Activated T-cell treated with anti-CD3 and anti-CD28 coated beads, Interleukin-2, amount 50 U/mL, for 4 hours (primary cell): ENCODE data around the gene DNAJB8. TPM values are rescaled to one million over a fixed set of nuclear protein-coding genes. Genes with fewer than 3 reads are reported as not detected.
A peak's percentile ranks its signal among the peaks of the same experiment; 100 is the strongest.

Source experiments
- ATAC-seq, 2 donors: fragments of 200-7000 bp; cut with Tn5 transposase; one replicate each; pipeline ENCODE4 v1.10.0; 2021
- DNase-seq: peaks from one replicate; pipeline ENCODE4 v3.0.0-alpha.2; 2020
- H3K27me3 Mint-ChIP-seq: one replicate; pipeline ENCODE4 v1.8.0; 2021; ENCODE audit warnings: low read depth, mixed read lengths
- H3K36me3 Mint-ChIP-seq: one replicate; pipeline ENCODE4 v1.8.0; 2022; ENCODE audit warnings: mixed read lengths; ENCODE audit not compliant: insufficient read depth
- H3K4me1 Mint-ChIP-seq: one replicate; pipeline ENCODE4 v1.8.0; 2021; ENCODE audit warnings: low read depth, mixed read lengths
- H3K4me3 Mint-ChIP-seq: one replicate; pipeline ENCODE4 v1.8.0; 2021; ENCODE audit warnings: mild to moderate bottlenecking, moderate library complexity, mixed read lengths
- H3K9me3 Mint-ChIP-seq: one replicate; pipeline ENCODE4 v1.8.0; 2021; ENCODE audit warnings: mixed read lengths
- total RNA-seq, 3 donors: library from RNA; stranded (reverse); gene quantifications; one replicate each; pipeline ENCODE4 v1.2.1, GENCODE V29; 2021

Gene DNAJB8
- total RNA-seq, 3 donors from 2014 or later, result not detected

DNA sequence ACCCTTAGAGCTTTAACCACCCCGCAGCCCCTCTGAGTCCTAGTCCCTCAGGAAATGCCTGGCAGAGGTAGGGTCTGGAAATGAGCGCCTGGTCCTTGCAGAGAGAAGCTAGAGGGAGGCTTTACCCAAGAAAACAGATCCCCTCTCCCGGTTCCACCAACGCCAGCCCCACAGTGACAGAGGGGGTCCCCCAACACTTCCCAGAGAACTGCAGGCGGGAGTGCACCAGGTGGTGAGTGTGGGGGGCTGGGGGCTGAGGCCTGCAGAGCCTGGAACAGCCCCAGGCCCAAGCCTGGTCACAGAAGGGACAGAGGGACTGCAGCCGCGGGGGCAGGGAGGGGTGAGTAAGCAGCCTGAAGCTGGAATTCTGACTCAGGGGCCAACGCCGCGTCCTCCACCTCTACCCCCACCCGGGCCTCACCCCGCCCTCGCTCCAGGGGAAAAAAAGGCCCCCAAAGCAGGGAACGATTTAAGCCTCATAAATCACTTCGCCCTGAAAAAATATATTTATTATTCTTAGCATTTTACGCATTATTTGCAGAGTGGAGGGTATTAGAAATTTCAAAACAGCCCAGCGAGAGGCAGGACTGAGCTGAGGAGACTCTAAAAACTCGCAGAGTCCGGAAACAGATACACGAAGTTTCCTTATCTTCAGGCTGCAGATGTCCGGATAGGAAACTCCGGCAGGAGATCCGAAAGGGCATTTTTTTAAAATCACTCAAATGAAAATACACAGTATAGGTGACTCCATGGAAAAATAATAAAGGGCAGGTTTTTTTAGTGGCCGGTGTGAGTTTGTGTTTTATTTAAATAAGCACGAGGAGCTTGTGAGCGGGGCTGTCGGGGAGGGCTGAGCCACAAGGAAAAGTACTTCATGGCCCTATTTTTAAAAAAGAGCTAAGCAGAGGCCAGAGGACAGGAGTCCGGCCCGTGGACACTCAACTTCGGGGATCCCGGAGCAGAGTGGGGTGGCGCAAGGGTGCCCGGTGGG lies 16.3 kb upstream of the DNAJB8 start:
- ATAC-seq (no peak), DNase-seq (no peak)
- H3K9me3 Mint-ChIP-seq, result no peaks in the 10 kb centered on the region
- H3K4me3 Mint-ChIP-seq, result peak overlapping the region; percentile 64
- H3K27me3 Mint-ChIP-seq, result peaks cover 80% of the 10 kb centered on the region
- H3K4me1 Mint-ChIP-seq, result peaks cover 27% of the 10 kb centered on the region
- no peaks in the 10 kb centered on the region for H3K36me3 Mint-ChIP-seq

DNA sequence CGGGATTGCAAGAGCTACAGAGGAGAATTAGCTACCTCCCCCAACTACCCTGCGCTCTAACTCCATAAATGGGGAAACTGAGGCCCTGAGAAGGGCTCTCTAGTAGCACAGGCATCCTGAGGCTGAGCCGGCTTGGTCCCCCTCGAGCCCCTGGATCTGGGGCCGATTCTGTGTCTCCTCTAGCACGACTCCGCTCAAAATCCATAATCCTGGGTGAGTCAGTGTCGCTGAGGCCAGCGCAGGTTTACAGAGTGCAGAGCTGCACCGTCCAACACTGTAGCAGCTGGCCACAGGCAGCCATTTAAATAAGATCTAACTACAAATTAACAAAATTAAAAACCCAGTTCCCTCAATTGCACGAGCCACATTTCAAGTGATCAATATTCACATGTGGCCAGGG lies 15.5 kb upstream of the DNAJB8 start:
- DNase-seq (no peak), ATAC-seq (no peak)
- H3K9me3 Mint-ChIP-seq, result no peaks in the 10 kb centered on the region
- H3K4me3 Mint-ChIP-seq, result no peak overlapping the region
- H3K27me3 Mint-ChIP-seq, result peaks cover 81% of the 10 kb centered on the region
- H3K4me1 Mint-ChIP-seq, result peaks cover 23% of the 10 kb centered on the region
- H3K36me3 Mint-ChIP-seq, result no peaks in the 10 kb centered on the region

GRCh38 chr3:128481438-128481942 lies 14.8 kb upstream of the DNAJB8 start:
- no peaks in the 10 kb centered on the region for H3K9me3 Mint-ChIP-seq
- peaks cover 19% of the 10 kb centered on the region for H3K4me1 Mint-ChIP-seq
- H3K36me3 Mint-ChIP-seq, result no peaks in the 10 kb centered on the region
- DNase-seq (no peak), ATAC-seq (no peak)
- H3K4me3 Mint-ChIP-seq, result no peak overlapping the region
- H3K27me3 Mint-ChIP-seq, result peaks cover 75% of the 10 kb centered on the region

- Mint-ChIP-seq H3K4me3 (no peak overlapping the region), H3K9me3 (no peaks in the 10 kb centered on the region)
- ATAC-seq, result no peak
These were observed 14.2 kb upstream of the DNAJB8 start for GRCh38 chr3:128480717-128481437.

DNA sequence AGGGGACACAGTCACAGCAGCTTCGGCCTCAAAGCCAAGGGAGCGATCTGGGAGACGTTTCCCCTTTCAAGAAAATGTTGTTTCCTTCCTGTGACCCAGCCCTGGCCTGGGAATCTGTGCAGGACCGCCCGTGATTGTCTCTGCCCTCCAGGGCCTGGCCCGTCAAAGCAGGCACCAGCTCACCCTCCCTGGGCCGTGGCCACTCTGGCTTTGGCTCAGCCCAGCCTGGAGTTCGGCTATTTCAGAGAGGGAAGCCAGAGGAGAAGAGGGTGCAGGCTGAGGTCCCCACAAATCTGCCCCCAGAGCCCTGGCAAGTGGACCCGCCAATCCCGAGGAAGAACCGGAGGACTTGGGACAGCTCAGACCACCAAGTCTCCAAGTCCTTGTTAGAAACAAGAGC lies 13.6 kb upstream of the DNAJB8 start:
- Mint-ChIP-seq H3K9me3 (no peaks in the 10 kb centered on the region), H3K36me3 (no peaks in the 10 kb centered on the region), H3K4me1 (peaks cover 14% of the 10 kb centered on the region), H3K27me3 (peaks cover 63% of the 10 kb centered on the region), H3K4me3 (no peak overlapping the region)
- DNase-seq (no peak), ATAC-seq (no peak)

More at GRCh38 chr3:128480717-128481437, 14.2 kb upstream of the DNAJB8 start:
- H3K4me1 Mint-ChIP-seq, result peaks cover 14% of the 10 kb centered on the region
- no peaks in the 10 kb centered on the region for H3K36me3 Mint-ChIP-seq
- peaks cover 69% of the 10 kb centered on the region for H3K27me3 Mint-ChIP-seq
- no peak for DNase-seq

DNA sequence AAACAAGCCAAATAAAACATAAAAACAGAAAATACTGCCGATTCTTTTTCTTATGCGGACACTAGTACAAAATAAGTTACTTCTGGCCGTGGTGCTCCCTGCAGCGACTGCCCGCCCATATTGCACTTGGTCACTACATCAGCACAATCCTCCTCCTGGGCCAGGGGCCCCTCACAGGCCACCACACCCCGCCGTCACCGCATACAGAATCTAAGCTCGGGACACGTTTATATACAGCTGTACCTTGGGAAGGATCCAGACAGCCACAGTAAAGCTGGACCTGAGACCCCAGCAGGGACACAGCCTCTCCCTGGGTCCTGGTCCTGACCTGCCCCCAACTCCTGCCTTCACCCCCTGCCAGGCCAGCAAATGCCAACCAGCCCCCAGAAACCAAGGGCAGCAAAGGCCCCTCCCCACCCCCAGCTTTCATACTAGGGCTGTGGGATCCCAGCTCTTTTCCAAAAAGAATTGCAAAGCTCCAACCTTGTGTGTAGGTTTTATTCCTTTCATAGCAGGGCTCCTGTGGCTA lies 12.9 kb upstream of the DNAJB8 start:
- no peaks in the 10 kb centered on the region for H3K9me3 Mint-ChIP-seq
- no peak overlapping the region for H3K4me3 Mint-ChIP-seq
- no peaks in the 10 kb centered on the region for H3K36me3 Mint-ChIP-seq
- H3K27me3 Mint-ChIP-seq, result peaks cover 58% of the 10 kb centered on the region
- ATAC-seq (no peak), DNase-seq (no peak)
- peaks cover 14% of the 10 kb centered on the region for H3K4me1 Mint-ChIP-seq

DNA sequence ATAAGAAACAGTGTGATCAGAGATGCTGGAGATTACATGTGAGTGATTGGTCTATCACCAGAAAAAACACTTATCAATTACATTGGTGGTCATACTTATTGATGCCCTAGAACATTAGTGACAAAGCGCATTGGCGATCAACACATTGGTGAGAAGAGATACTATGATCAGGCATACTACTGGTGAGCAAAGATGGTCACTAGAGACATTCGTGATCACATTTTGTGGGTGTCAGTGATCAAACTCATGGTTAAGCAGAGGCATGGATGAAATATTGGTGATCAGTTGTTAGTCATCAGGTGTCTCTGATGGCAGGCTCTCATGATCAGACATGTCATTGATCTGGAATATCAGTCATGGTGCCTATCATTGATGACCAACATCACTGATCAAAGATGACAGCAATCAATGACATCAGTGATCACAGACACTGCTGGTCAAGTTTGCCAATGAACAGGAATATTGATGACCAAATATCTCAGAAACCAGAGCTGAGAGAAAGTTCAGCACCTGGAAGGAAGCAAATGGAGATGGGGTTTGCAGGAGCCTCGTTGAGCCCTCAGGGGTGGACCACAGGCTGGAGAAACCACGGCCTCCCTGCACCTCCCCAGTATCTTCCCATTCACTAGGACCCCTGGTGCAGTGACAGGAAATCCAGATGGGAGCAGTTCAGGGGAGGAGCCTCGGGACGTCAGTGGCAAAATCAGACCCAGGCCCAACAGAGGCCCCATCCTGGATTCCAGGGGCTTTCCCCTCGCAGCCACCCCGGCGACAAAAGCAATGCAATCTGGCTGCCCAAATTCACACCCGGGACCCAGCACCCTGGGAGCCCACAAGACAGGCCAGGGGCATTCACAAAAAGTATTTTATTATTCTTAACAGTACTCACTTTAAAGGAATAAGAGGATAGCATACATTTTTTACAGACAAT lies 12.2 kb upstream of the DNAJB8 start:
- Mint-ChIP-seq H3K9me3 (no peaks in the 10 kb centered on the region), H3K4me1 (peaks cover 13% of the 10 kb centered on the region), H3K36me3 (no peaks in the 10 kb centered on the region), H3K27me3 (peaks cover 55% of the 10 kb centered on the region), H3K4me3 (no peak overlapping the region)
- DNase-seq, result no peak
- no peak for ATAC-seq

- ATAC-seq (no peak), DNase-seq (no peak)
- Mint-ChIP-seq H3K9me3 (no peaks in the 10 kb centered on the region), H3K27me3 (peaks cover 42% of the 10 kb centered on the region), H3K4me3 (no peak overlapping the region), H3K36me3 (no peaks in the 10 kb centered on the region), H3K4me1 (no peaks in the 10 kb centered on the region)
These were observed 10.0 kb upstream of the DNAJB8 start for GRCh38 chr3:128476659-128477058.

GRCh38 chr3:128475355-128475754 lies 8.7 kb upstream of the DNAJB8 start:
- no peaks in the 10 kb centered on the region for H3K4me1 Mint-ChIP-seq
- H3K36me3 Mint-ChIP-seq, result no peaks in the 10 kb centered on the region
- no peak for DNase-seq
- H3K27me3 Mint-ChIP-seq, result peaks cover 35% of the 10 kb centered on the region
- no peaks in the 10 kb centered on the region for H3K9me3 Mint-ChIP-seq
- ATAC-seq, result no peak
- no peak overlapping the region for H3K4me3 Mint-ChIP-seq

DNA sequence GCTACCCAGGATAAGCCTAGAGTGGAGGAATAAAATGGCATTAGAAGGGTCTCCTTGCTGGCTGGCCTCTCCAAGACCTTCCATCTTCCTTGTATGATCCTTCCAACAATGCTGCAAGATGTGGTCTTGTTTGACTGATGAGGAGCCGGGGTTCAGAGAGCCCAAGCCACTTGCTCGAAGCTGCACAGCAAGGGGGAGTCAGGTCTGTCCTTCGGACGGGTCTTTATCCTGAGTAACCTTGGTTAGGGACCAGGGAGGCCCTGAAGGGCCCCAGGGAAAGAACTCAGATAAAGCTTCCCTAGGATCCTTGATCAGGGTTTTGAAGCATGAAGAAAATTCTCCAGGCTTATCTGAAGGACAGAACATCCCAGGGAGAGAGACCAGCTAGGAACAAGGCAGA lies 7.0 kb upstream of the DNAJB8 start:
- H3K36me3 Mint-ChIP-seq, result no peaks in the 10 kb centered on the region
- H3K9me3 Mint-ChIP-seq, result no peaks in the 10 kb centered on the region
- H3K27me3 Mint-ChIP-seq, result peaks cover 25% of the 10 kb centered on the region

DNA sequence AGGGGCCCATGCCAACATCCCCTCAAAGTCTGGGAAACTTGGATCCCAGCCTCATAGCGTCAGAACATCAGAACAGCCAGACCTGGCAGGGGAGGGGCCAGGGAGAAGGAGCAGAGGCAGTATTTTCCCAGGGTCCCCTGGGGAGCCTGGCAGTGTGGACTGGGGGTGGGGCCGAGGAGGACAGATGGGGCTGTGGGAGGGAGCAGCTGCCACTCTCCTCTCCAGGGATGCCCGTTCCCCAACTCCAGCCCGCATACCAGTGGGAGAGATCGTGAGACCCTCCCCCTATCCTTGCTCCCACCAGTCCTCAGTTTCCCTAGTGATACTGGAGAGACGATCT lies 6.5 kb upstream of the DNAJB8 start:
- H3K9me3 Mint-ChIP-seq, result no peaks in the 10 kb centered on the region
- H3K4me3 Mint-ChIP-seq, result no peak overlapping the region
- peaks cover 20% of the 10 kb centered on the region for H3K27me3 Mint-ChIP-seq
- DNase-seq (no peak), ATAC-seq (no peak)
- no peaks in the 10 kb centered on the region for H3K36me3 Mint-ChIP-seq
- H3K4me1 Mint-ChIP-seq, result no peaks in the 10 kb centered on the region

More for the DNA sequence above, 7.0 kb upstream of the DNAJB8 start:
- no peaks in the 10 kb centered on the region for H3K4me1 Mint-ChIP-seq
- no peak overlapping the region for H3K4me3 Mint-ChIP-seq
- ATAC-seq (no peak), DNase-seq (no peak)

DNA sequence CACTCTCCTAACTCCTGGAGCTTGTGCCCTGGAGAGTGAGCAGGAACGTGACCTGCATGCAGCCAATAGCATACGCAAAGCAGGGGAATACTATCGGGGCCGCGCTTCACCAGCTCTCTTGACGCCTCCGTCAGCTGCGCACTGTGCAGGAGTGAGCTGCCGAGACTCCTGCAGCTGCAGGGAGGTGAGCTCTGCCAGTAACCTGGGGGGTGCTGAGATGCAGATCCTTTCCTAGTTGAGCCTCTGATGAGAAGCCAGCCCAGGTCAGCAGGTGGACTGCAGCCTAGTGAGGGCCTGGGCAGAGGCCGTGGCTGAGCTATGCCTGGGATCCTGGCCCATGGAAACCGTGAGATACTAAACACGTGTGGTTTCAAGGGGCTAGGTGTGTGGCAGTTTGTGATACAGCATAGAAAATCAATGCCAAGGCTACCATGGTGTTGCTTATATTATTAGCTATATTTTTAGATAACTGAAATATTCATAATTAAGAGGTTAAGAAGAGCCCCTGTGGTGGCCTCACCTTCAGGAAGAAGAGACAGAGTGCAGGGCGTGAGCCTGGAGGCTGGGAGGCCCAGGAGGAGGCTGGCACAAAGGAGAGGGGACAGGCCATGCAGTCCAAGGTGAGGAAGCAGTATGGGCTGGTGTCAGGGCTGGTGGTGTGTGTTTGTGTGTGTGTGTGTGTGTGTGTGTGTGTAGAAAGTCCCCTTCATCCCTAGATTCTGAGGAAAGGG lies 5.9 kb upstream of the DNAJB8 start:
- Mint-ChIP-seq H3K27me3 (peaks cover 14% of the 10 kb centered on the region), H3K4me1 (no peaks in the 10 kb centered on the region), H3K36me3 (no peaks in the 10 kb centered on the region), H3K4me3 (no peak overlapping the region), H3K9me3 (no peaks in the 10 kb centered on the region)
- ATAC-seq (no peak), DNase-seq (no peak)

- ATAC-seq (no peak), DNase-seq (no peak)
- Mint-ChIP-seq H3K9me3 (no peaks in the 10 kb centered on the region), H3K4me3 (no peak overlapping the region), H3K4me1 (peaks cover 7% of the 10 kb centered on the region), H3K27me3 (peaks cover 19% of the 10 kb centered on the region), H3K36me3 (no peaks in the 10 kb centered on the region)
These were observed 5.0 kb upstream of the DNAJB8 start for GRCh38 chr3:128471720-128472119.
